WERI-Rb-1 (cell line): ENCODE data around the gene TSPAN2.

Experiments used
- DNase-seq: peaks from one replicate; pipeline ENCODE4 v3.0.0-alpha.2; 2020
- H3K27ac ChIP-seq: fragments of 250-450 bp; sonication (Bioruptor Pico); 2 replicates; pipeline ENCODE4 v1.5.1; 2020; ENCODE audit warnings: mild to moderate bottlenecking, moderate library complexity
- H3K27me3 ChIP-seq: fragments of 250-450 bp; sonication (Bioruptor Pico); 2 replicates; pipeline ENCODE4 v1.5.1; 2021; ENCODE audit warnings: mild to moderate bottlenecking, low read depth, moderate library complexity; ENCODE audit not compliant: insufficient read depth, severe bottlenecking
- H3K36me3 ChIP-seq: fragments of 250-450 bp; sonication (Bioruptor Pico); 2 replicates; pipeline ENCODE4 v1.5.1; 2020; ENCODE audit warnings: mild to moderate bottlenecking, moderate library complexity
- H3K4me3 ChIP-seq: 2 replicates; pipeline ENCODE4 v1.5.1; 2011; ENCODE audit warnings: low read depth, mild to moderate bottlenecking, control low read depth, low read length
- H3K9me3 ChIP-seq: fragments of 250-450 bp; sonication (Bioruptor Pico); 2 replicates; pipeline ENCODE4 v1.5.1; 2021; ENCODE audit warnings: mild to moderate bottlenecking, moderate library complexity; ENCODE audit not compliant: severe bottlenecking
- CTCF ChIP-seq: IDR thresholded peaks from 2 replicates; pipeline ENCODE4 v1.5.1; 2011; ENCODE audit warnings: low read depth, mild to moderate bottlenecking, control low read depth, inconsistent platforms, low read length

Gene TSPAN2

GRCh38 chr1:115073298-115074087 lies 15.8 kb downstream of the TSPAN2 start:
- no peak for TF ChIP-seq CTCF
- Histone ChIP-seq H3K27me3 (no peaks in the 10 kb centered on the region), H3K9me3 (no peaks in the 10 kb centered on the region), H3K27ac (no peak overlapping the region), H3K4me3 (no peak overlapping the region), H3K36me3 (no peaks in the 10 kb centered on the region)
- no peak for DNase-seq

DNA sequence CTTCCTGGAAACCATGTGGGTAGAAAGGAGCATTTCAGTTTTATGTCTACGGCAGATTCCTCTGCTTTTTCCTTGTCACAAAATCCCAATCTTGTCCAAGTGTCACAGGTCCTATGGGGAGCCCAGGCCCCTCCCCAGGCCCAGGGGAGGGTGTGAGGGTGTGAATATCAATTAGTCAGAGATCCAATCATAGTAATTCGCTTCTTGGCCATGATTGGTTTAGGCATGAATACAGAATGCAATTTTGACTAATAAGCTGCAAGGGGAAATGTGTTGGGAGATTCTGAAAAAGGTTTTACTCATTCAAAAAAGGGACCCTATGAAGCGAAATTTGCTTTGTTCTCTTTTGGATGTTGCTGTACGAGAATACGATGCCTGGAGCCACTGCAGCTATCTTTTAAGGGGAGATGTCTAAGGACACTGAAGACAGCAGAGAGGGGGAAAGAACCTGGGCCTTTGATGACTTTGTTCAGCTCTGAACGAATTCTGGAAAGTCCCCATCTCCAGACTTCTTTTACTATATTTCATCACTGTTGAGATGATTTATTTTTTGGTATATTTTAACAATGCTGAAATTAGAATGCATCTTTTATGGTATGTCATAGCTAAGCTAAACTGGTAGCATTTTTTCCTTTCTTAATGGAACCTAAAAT lies 18.2 kb downstream of the TSPAN2 start:
- Histone ChIP-seq H3K4me3 (no peak overlapping the region), H3K9me3 (no peaks in the 10 kb centered on the region), H3K27ac (no peak overlapping the region), H3K36me3 (no peaks in the 10 kb centered on the region), H3K27me3 (no peaks in the 10 kb centered on the region)
- no peak for TF ChIP-seq CTCF
- no peak for DNase-seq

DNA sequence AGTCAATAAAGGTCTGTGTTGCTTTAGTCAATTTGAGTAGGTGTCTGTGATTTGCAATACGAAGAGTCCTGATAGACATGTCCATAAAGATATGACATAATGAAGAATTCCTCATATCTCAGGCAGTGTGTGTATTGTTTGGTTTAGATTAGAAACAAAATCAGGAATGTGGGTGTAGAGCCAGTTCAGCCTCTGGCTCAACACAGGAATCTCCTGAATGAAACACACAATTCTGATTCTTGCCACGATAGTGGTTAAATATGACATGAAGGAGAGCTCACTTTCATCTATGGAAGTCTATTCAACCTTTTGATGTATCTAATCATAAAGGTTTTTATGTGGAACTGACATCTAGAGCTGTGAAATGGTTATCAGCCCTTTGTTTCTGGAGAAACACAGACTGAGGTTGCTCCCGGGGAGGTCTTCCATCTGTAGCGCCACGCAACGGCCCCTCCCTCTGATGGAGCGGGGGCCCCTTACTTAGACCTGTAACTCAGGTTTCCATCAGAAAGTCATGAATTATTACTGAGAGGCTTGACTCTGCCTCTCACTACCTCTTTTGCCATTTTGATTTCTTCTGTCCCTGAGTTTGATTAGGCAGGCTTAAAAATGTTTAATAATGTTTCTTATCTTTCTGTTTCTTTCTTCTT lies 19.5 kb downstream of the TSPAN2 start:
- TF ChIP-seq CTCF, result no peak
- no peak overlapping the region for H3K4me3 ChIP-seq
- no peaks in the 10 kb centered on the region for H3K27me3 ChIP-seq
- H3K27ac ChIP-seq, result no peak overlapping the region
- no peaks in the 10 kb centered on the region for H3K36me3 ChIP-seq
- H3K9me3 ChIP-seq, result no peaks in the 10 kb centered on the region
- no peak for DNase-seq

- Histone ChIP-seq H3K27ac (no peak overlapping the region), H3K27me3 (no peaks in the 10 kb centered on the region), H3K9me3 (no peaks in the 10 kb centered on the region), H3K4me3 (no peak overlapping the region), H3K36me3 (no peaks in the 10 kb centered on the region)
- DNase-seq, result no peak
- no peak for TF ChIP-seq CTCF
Measured at GRCh38 chr1:115068826-115069585, 20.3 kb downstream of the TSPAN2 start.

DNA sequence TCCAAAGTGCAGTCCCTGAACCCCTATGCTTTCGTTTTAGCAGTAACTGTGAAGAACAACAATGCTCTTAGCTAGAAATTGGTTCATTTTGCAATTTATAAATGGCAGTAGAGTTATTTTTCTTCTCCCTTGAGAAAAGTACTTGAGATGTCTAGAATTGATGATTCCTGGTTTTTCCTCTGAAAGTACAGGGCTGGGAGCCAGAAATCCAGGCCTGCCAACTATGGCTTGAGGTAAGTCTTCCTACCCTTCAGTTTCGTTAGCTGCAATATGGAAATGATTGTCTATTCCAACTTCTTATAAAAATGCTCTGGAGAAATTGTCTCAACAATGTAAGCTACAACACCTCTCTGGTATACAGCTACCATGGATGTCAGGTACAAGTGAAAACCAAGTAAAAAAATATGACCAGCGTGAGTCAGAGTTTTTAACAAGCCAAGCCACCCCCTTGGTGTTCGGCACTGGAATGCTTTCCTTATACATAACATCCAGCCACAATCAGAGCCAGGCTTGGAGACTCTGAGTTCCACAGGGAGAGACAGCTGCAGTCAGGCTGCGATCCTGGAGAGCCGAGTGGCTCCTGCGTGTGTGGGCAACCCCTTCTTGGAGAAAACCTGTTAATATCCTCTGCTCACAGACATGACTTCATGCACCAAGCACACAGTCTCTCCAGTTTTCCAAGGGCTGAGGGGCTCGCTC lies 22.0 kb downstream of the TSPAN2 start:
- TF ChIP-seq CTCF, result no peak
- H3K27me3 ChIP-seq, result no peaks in the 10 kb centered on the region
- no peak for DNase-seq
- H3K9me3 ChIP-seq, result no peaks in the 10 kb centered on the region
- no peak overlapping the region for H3K27ac ChIP-seq
- no peaks in the 10 kb centered on the region for H3K36me3 ChIP-seq
- H3K4me3 ChIP-seq, result no peak overlapping the region
